GM15510 (cell line): ENCODE measurements around the gene SLC47A2.

ENCODE experiments used
- POLR2A ChIP-seq: IDR thresholded peaks from 3 replicates; pipeline ENCODE4 v1.6.1; 2011; ENCODE audit warnings: borderline replicate concordance; ENCODE audit not compliant: insufficient read length; ENCODE audit errors: extremely low read depth

Gene SLC47A2

DNA sequence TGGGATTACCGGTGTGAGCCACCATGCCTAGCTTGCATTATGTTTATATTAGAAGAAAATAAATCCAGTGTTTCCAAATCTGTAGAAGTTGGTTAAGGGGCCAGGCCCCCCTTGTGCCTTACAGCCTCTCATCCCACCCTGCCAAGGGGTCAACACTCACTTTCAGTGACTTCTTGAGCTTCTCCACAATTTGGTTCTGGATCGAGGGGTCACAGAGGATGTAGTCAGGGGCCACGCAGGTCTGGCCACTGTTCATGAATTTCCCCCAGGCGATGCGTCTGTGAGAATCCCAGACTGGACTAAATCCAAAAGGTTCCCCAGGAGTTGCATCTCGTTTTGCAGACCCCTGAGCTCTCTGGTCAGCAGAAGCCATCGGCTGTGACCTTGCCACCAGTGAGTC lies 24.5 kb upstream of the SLC47A2 start:
- no peak for TF ChIP-seq POLR2A

DNA sequence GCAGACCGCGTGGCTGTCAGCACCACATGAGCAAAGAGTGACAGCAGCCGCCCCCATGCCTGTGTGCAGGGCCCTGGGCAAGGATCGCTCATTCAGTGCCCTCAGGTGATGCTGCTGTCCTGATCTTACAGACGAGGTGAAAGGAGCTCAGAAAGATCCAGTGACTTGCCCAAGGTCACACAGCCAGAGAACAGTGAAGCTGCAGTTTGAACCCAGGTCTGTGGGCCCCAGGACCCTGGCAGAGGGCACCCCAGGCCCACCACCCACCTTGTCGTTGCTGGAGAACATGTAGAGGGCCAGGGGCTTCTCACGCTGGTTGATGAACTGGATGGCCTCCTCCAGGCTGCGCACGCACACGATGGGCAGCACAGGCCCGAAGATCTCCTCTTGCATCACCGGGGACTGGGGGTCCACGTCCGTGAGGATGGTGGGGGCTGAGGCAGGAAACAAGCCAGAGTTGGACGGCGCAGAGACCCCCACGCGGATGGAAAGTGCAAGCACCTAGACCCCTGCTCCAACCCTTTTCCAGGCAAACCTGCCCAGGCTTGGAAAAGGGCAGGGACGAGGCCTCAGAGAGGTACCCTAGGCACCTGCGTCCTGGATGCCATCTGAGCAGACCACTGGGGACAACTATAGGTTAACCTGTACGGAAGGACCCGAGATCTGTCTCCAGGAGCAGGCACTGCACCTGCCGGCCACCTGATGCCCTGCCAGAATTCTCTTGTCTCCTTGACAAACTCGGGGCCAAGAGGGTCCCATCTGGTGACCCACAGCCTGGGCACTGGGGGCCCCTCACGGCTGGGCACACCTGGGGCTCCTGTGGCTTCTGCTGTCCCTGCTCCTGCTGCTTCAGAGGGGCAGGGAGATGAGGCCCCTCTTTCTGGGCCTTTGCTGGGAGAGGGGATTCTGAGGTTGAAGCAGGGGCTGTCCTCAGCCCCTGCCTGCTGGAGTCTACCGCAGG lies 23.1 kb upstream of the SLC47A2 start:
- no peak for TF ChIP-seq POLR2A

DNA sequence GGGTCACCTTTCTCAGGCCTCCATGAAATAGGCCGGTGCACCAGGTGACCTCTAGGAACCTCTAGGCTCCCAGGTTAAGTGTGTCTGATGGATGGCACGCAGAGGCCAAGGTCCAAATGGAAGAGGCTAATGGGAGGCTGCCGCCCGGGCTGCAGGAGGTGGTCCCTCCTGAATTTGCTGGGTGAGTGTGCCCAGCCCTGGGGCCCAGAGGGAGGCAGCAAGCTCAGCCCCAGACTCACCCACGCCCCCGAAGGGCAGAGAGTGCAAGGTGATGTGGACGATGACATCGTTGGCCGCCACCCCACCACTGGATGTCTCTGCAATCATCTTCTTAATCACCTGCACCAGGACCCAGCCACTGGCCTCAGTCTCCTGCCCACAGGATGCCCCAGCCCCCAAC lies 22.4 kb upstream of the SLC47A2 start:
- no peak for TF ChIP-seq POLR2A

DNA sequence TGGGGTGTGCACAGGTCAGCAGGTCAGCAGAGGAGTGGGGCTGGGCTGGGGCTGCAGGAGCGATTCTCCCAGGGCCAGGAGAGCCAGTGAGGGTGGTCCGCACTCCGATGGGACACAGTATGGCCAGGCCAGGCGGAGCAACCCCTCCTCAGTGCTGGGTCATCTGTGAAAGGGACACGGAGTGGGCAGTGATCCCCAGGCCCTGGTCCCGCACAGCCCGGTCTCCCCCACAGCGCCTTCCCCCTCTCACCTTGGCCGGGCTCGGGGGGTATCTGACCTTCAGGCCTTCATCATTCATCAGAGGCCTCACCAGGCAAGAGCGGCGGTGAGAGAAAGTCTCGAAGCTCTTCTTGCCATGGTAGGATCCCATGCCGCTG lies 21.7 kb upstream of the SLC47A2 start:
- no peak for TF ChIP-seq POLR2A

DNA sequence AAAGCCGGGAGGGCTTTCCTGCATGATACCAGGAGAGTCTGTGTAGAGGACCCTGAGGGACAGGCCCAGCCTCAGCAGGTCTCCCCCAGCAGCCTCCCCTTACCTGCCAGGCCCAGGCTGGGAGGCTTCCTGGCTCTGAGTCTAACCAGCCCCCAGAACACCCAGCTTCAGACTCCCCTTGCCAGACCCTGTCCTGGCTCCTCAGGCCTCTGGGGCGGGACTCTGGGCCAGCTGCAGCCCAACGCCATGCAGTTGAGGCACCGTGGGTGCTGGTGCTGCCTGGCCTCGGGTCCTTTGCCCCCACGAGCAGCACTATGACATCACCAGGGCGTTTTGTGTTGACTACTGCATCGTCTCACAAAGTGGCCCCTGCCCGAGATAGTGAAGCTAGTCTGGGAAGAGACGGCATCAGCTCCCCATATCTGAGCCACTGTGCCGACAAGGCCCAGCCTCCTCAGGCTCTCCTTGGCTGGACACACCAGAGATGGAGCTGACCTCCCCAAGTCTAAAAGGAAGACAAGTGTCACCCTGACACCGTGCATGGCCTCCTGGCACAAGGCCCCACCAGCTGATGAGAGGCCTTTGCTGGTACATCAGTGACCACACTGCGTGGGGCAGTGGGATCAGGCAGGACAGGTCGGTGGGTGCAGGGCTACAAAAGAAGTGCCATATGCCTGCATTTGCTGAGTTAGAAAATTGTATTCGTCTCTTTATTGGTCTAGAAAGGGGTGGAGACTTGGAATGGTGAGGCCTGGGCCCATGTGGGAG lies 21.1 kb upstream of the SLC47A2 start:
- TF ChIP-seq POLR2A, result no peak

DNA sequence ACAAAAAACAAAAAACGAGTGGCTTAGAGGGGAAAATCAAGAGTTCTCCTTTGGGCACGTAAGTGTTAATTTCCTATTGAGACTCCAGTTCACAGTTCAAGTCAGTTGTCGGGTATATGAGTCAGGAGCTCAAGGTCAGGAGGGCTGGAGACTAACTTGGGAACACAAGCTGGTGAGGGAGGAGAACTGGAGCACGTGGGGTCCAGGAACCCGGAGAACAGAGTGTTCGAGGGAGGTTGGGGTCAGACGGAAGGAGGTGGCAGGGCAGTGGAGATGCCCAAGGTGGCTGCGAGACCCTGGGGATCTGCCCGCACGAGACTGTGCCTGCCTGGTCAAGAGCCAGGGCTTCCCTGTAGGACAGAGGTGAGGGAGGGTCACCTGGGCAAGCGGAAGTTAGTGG lies 19.7 kb upstream of the SLC47A2 start:
- no peak for TF ChIP-seq POLR2A

DNA sequence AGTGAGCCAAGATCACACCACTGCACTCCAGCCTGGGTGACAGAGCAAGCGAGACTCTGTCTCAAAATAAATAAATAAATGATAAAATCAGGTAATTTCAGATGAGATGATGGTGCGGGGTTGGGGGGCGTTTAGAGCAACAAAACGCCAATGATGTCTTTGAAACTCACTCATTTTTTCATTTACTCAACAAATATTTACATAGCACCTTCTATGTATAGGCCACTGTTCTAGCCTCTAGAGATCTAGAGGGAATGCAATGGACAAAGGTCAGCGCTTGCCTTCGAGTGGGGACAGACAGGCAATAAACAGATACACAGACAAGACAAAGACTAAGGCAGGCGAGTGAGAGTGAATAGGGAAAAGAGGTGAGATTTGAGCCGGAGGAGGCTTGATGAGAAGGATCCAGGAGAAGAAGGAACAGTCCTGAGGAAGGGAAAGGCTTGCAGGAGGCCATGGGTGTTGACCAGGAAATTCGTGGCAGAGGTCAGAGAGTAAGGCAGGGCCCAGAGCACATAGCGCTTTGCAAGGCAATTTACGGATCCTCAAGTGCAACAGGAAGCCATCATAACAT lies 17.7 kb upstream of the SLC47A2 start:
- no peak for TF ChIP-seq POLR2A

DNA sequence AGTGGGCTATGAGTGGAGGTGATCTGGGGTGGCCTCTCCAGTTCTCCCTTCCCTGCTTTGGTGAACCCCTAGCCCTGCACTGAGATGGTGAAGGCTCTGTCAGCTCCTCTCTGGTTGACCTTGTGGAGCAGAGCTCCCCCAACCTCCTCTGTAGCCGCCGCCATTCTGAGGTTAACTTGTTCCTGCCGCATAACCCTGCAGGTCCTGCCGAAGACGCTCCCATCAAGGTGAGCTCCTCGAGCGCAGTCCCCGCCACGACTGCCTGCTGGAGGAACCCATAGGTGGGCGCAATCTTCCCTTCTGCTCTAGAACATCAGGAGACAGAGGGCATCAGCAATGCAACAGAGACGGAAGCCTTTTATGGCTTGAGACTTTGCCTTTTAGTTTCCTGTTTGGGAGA lies 15.2 kb upstream of the SLC47A2 start:
- no peak for TF ChIP-seq POLR2A

DNA sequence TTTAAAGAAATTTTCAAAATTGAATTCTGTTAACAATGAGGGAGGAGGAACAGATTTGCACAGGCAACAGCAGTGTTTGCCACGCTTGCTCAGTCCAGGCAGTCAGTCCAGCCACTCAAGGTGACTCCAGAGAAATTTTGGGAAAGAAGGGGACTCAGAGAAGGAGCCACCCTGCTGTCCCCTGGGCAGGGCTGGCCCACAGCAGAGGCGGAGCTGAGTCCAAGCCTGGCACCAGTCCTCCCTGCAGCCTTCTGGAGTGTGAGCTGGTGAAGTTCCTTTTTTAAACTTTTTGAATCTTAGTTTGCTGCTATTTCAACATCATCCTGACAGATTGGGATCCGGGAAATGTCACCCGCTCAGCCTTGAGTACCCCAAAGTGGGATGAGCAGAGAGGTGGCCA lies 14.5 kb upstream of the SLC47A2 start:
- no peak for TF ChIP-seq POLR2A

DNA sequence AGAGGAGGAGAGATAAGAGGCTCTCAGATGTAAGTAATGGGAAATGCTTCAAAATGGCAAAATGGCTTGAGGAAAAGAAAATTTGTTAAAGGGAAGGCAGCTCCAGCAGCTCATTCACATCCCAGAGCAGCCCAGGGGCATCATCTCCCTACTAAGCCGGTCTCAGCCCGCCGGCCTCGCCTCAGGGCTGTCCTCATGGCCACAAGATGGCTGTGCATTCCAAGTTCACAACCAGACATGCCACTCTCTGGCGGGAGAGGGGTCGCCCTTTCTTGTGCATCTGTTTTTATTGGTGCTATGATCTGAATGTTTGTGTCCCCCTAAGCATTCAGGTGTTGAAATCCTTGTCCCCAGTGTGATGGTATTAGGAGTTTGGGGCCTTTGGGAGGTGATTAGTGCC lies 13.5 kb upstream of the SLC47A2 start:
- TF ChIP-seq POLR2A, result no peak

DNA sequence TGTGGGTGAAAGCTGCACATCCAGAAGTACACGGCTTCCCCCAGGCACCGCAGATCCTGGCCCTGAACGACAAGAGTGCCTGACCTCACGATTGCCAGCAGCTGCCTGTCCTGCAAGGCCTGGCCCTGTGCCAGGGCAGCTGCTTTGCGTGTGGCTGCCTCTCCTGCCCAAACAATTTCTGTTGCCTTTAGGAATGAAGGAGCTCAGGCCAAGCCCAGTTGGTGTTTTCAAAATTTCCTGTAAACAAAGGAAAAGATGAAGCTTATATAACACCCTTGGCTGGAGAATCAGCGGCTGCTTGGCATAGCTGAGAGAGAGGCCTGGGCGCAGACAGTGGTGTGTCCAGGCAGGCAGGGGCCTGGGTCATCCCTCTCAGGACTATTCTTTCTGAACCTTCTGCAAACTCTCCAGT lies 11.7 kb upstream of the SLC47A2 start:
- TF ChIP-seq POLR2A, result no peak

DNA sequence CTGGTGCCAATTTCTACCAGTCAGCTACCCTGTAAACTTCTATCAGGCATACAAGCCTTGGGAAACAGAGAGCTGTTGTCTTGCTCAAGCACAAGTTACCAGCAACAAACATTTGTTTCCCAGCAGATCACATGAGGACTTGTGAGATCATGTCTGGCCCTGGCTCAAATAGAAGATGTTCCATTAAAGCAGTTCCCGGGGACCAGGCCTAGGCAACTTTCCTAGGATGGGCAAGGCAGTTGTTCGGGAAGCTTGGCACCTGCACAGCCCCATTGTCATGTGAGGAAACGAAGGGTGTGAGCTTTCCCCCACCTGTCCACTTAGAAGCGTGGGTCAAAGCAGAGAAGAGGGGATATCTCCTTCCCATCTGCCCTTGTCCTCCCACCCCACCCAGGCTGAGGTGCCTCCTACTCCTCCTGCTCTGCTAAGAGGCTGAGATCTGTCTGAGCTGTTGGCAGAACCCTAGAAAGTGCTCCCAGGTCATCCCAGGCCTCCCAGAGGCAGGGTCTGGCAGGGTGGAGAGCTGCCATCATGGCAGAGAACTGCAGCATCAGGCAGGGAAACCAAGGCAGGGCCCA lies 11.2 kb upstream of the SLC47A2 start:
- no peak for TF ChIP-seq POLR2A

DNA sequence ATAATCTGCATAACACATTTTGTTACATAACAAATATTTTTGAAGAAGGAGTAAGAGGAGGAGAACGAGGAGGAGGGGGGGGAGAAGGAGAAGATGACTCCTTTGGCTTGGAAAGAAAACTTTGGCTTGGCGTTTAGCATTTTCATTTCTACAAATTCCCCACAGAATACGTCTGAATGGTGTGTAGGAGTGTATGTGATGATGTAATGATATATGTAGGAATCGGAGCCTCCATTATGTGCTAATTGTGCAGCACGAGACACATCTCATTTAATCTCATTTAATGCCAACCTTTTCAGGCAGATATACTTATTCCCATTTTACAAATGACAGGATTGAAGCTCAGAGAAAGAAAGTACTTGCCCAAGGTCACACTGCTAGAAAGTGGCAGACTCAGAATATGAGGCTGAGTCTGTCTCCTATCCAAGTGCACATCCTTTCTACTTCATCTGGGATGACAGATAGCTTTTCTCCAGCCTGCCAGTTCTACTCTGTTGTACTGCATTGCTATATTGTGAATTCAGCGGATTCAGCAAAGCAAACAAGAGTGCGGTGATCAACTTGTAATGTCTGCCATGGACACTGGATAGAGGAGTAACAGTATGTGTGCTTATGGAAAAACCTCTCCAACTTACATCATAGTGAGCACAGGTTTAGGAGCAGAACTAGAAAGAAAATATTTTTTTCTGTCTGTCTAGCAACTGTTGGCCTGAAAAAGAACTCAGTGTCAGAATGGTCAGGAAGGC lies 10.4 kb upstream of the SLC47A2 start:
- no peak for TF ChIP-seq POLR2A

DNA sequence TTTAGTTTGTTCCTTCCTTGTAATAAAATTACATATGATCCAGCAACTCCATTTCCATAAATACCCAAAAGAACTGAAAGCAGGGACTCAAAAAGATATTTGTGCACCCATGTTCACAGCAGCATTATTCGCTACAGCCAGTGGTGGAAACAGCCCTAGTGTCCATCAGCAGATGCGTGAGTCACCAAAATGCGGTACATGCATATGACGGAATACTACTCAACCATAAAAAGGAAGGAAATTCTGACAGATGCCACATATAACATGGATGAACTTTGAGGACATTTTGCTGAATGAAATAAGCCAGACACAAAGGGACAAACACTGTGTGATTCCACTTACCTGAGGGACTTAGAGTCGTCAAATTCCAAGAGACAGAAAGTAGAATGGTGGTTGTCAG lies 9.1 kb upstream of the SLC47A2 start:
- TF ChIP-seq POLR2A, result no peak
